GM12875 (cell line): ENCODE measurements around the gene RASSF7.

Source experiments
- H3K4me3 ChIP-seq: one replicate; pipeline ENCODE4 v1.5.1; 2011; ENCODE audit warnings: low read depth, low read length, control low read depth
- TF ChIP-seq, protein P1 (sequence below): IDR thresholded peaks from 2 replicates; pipeline ENCODE4 v1.5.1; 2011; ENCODE audit warnings: low read depth, mild to moderate bottlenecking, control low read depth, inconsistent platforms, low read length, moderate library complexity, borderline replicate concordance; ENCODE audit not compliant: insufficient read depth

Gene RASSF7

GRCh38 chr11:555227-555779 lies 5.5 kb upstream of the RASSF7 start:
- H3K4me3 ChIP-seq: no peak overlapping the region
- TF ChIP-seq, protein P1, sequence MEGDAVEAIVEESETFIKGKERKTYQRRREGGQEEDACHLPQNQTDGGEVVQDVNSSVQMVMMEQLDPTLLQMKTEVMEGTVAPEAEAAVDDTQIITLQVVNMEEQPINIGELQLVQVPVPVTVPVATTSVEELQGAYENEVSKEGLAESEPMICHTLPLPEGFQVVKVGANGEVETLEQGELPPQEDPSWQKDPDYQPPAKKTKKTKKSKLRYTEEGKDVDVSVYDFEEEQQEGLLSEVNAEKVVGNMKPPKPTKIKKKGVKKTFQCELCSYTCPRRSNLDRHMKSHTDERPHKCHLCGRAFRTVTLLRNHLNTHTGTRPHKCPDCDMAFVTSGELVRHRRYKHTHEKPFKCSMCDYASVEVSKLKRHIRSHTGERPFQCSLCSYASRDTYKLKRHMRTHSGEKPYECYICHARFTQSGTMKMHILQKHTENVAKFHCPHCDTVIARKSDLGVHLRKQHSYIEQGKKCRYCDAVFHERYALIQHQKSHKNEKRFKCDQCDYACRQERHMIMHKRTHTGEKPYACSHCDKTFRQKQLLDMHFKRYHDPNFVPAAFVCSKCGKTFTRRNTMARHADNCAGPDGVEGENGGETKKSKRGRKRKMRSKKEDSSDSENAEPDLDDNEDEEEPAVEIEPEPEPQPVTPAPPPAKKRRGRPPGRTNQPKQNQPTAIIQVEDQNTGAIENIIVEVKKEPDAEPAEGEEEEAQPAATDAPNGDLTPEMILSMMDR: no peak

GRCh38 chr11:555780-556661 lies 4.7 kb upstream of the RASSF7 start:
- H3K4me3 ChIP-seq: no peak overlapping the region
- TF ChIP-seq, protein P1: no peak

GRCh38 chr11:556662-557256 lies 4.0 kb upstream of the RASSF7 start:
- TF ChIP-seq, protein P1: no peak
- no peak overlapping the region for H3K4me3 ChIP-seq

GRCh38 chr11:557328-558132 lies 3.2 kb upstream of the RASSF7 start:
- TF ChIP-seq, protein P1: no peak

DNA sequence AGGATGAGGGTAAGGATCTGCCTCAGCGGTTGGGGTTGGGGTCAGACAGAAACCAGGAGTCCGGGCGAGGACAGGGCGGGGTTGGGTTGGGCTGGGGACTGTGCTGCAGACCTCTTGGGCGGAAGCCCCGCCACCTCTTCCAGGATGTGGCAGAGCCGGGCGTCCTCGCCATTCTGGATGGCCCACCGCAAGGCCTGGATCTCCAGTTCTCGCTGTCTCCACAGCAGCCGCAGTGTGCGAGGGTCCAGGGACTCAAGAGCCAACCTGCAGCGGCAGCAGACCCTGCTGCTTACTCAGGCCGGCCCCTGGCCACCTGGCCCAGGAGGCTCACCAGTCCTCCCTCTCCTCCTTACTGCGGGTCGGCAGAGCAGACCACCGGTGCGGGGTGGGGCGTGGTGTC lies 2.3 kb upstream of the RASSF7 start:
- H3K4me3 ChIP-seq: no peak overlapping the region
- TF ChIP-seq, protein P1: no peak

More at GRCh38 chr11:557328-558132, 3.2 kb upstream of the RASSF7 start:
- no peak overlapping the region for H3K4me3 ChIP-seq

DNA sequence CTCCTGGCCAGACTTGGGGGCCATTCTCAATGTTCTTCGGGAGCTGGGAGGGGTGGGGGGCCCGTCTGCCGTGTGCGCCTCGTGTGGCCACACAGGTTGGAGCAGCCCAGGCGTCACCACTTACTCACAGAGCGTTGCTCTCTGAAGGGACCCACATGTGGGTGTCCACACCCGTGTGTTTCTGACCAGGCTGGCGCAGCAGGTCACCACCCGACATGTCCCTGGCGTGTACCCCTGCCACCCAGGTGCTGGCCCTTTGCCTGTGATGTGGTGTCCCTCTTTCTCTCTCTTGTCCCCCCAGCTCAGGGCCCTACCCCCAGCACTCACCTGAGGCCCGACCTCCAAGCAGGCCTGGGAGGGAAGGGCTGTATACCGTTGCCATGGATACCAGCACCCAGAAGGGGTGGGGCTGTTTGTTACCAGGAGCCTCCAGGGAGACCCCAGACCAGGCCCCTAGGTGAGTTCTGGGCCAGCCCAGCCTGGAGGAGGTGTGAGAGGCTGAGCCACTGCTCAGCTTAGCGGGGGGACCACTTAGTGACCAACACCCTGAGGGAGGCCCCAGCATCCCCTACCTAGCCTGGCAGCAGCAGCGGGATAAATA lies 1.6 kb upstream of the RASSF7 start:
- H3K4me3 ChIP-seq: no peak overlapping the region
- TF ChIP-seq, protein P1: 0 out of 2 replicates have a peak, but pooled peaks have one; percentile 23
